Keratinocyte (primary cell): Measurements from ENCODE around the gene G6PC1. TPM values are rescaled to one million over a fixed set of nuclear protein-coding genes. Genes with fewer than 3 reads are reported as not detected.
"Not testable (repeated sequence)": the region's sequence is repeated elsewhere in the genome, so short reads cannot be mapped to it uniquely, and the experiment has no call there.

Source experiments
- DNase-seq: peaks from one replicate; pipeline ENCODE4 v3.0.0-alpha.2; 2011; ENCODE audit warnings: low read depth, missing footprints, low spot score
- FAIRE-seq: peaks from 2 replicates; lab custom pipeline; 2011; peaks lifted over from hg19 to GRCh38; lab: Jason Lieb, UNC
- H2AFZ ChIP-seq: 2 replicates; pipeline ENCODE4 v1.6.0; 2012; ENCODE audit warnings: low read length, control low read depth, inconsistent platforms; ENCODE audit not compliant: control insufficient read depth
- H3K27ac ChIP-seq: 2 replicates; pipeline ENCODE4 v1.5.1; 2011; ENCODE audit warnings: low read length; ENCODE audit not compliant: control insufficient read depth, insufficient read depth
- H3K27me3 ChIP-seq: 3 replicates; pipeline ENCODE4 v1.6.0; 2011; ENCODE audit warnings: low read length; ENCODE audit not compliant: control insufficient read depth, insufficient read depth; ENCODE audit errors: extremely low read depth
- H3K36me3 ChIP-seq, 2 experiments: 2 replicates in 1 of 2; 3 replicates in 1 of 2; pipeline ENCODE4 v1.5.1; 2011; ENCODE audit warnings: low read length in 2 of 2, mild to moderate bottlenecking in 1 of 2; ENCODE audit not compliant: control insufficient read depth in 2 of 2, insufficient read depth in 2 of 2; ENCODE audit errors: extremely low read depth in 1 of 2
- H3K4me1 ChIP-seq: 3 replicates; pipeline ENCODE4 v1.5.1; 2011; ENCODE audit warnings: low read length; ENCODE audit not compliant: control insufficient read depth, insufficient read depth; ENCODE audit errors: extremely low read depth
- H3K4me2 ChIP-seq: 3 replicates; pipeline ENCODE4 v1.6.0; 2011; ENCODE audit warnings: low read depth, low read length; ENCODE audit not compliant: control insufficient read depth, insufficient read depth; ENCODE audit errors: extremely low read depth
- H3K4me3 ChIP-seq, 3 experiments: fragments of 200-600 bp in 1 of 3; sonication (generic) in 1 of 3; 2 replicates in 2 of 3; 3 replicates in 1 of 3; pipeline ENCODE4 v1.5.1; 2011 to 2016; ENCODE audit warnings: low read length in 3 of 3, mild to moderate bottlenecking in 3 of 3, control low read depth in 2 of 3, inconsistent platforms in 1 of 3, low read depth in 1 of 3, mixed read lengths in 1 of 3, mixed run types in 1 of 3, moderate library complexity in 1 of 3; ENCODE audit not compliant: control insufficient read depth in 2 of 3, insufficient read depth in 2 of 3; ENCODE audit errors: extremely low read depth in 1 of 3
- H3K79me2 ChIP-seq: 2 replicates; pipeline ENCODE4 v1.6.0; 2012; ENCODE audit warnings: low read length; ENCODE audit not compliant: control insufficient read depth, insufficient read depth
- H3K9ac ChIP-seq: 3 replicates; pipeline ENCODE4 v1.6.0; 2011; ENCODE audit warnings: low read length; ENCODE audit not compliant: control insufficient read depth, insufficient read depth; ENCODE audit errors: extremely low read depth
- H3K9me1 ChIP-seq: 3 replicates; pipeline ENCODE4 v1.6.0; 2011; ENCODE audit warnings: low read length; ENCODE audit not compliant: control insufficient read depth, insufficient read depth; ENCODE audit errors: extremely low read depth
- H3K9me3 ChIP-seq: 2 replicates; pipeline ENCODE4 v1.5.1; 2012; ENCODE audit warnings: low read depth, low read length; ENCODE audit not compliant: control insufficient read depth
- H4K20me1 ChIP-seq: 3 replicates; pipeline ENCODE4 v1.6.0; 2011; ENCODE audit warnings: low read length; ENCODE audit not compliant: control insufficient read depth, insufficient read depth; ENCODE audit errors: extremely low read depth
- EZH2 ChIP-seq: IDR thresholded peaks from one replicate; pipeline ENCODE4 v1.6.1; 2012; ENCODE audit warnings: inconsistent platforms, mild to moderate bottlenecking, low read length, moderate library complexity
- dilution Hi-C: fragments of 300-500 bp; cut with MboI; formaldehyde crosslinking; loops from one replicate; pipeline ENCODE4 v1.7.0; 2020; ENCODE audit warnings: low sequenced_read_pairs; ENCODE audit not compliant: extremely low pct_ligation_motif_present
- polyA plus RNA-seq, 5 experiments: library from polyadenylated mRNA; depleted of rRNA in 3 of 5; stranded (reverse) in 3 of 5; stranded (forward) in 1 of 5; unstranded in 1 of 5; fragments of >200 nt; gene quantifications; 1 replicate in 1 of 5; 2 replicates in 3 of 5; 3 replicates in 1 of 5; pipeline versions ENCODE4 v1.2.1 to v1.2.3, GENCODE V29; 2011 to 2012; ENCODE audit warnings: missing spikeins in 2 of 5, low read depth in 1 of 5, low replicate concordance in 1 of 5
- TF ChIP-seq, protein P1 (sequence below), 3 experiments: IDR thresholded peaks in 1 of 3; conservative IDR thresholded peaks in 1 of 3; optimal IDR thresholded peaks in 1 of 3; 2 replicates in 2 of 3; 3 replicates in 1 of 3; pipeline versions ENCODE3 to v1.5.1; 2011; ENCODE audit warnings: low read length in 3 of 3, mild to moderate bottlenecking in 3 of 3, moderate library complexity in 2 of 3, control low read depth in 1 of 3, inconsistent platforms in 1 of 3; ENCODE audit not compliant: insufficient read depth in 2 of 3; ENCODE audit errors: extremely low read depth in 1 of 3

Gene G6PC1
- polyA plus RNA-seq, 1 donor (not counting 4 experiments of a cell fraction or from before 2014, with no cell fraction given) = not detected

DNA sequence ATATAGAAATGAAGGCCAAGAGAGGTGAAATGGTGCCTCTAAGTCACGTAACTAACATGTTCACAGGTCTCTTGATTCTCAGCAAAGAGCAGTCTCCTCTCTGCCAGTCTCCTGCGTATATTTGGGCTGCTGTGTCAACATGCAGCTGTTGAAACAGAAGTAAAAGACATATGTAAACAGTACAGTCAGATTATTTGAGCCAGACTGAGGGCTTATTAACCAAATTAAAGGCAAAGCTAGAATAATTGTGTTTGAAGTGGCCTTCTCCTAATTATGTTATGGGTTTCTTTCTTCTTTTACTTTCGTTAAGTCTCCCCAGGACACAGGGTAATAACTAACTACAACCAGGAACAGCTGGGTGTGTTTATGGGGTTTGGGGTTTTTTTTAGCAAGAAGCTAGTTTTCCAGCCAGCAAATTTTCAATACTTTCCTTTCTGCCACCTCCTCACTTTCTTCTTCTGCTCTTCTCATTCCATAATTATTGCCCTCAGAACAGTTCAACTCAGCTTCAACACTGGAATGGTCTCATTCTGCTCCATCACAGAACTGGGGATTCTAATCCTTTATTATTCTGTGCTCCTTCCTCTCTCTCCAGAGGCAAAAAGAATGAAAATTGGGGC lies 18.4 kb downstream of the G6PC1 start:
- Histone ChIP-seq H3K4me2 (no peak overlapping the region), H4K20me1 (no peaks in the 10 kb centered on the region), H3K36me3 (no peaks in the 10 kb centered on the region), H3K9me3 (no peaks in the 10 kb centered on the region), H3K79me2 (no peaks in the 10 kb centered on the region), H3K9ac (no peak overlapping the region), H3K4me3 (no peak overlapping the region), H3K9me1 (no peaks in the 10 kb centered on the region), H3K27me3 (no peaks in the 10 kb centered on the region), H2AFZ (no peak overlapping the region), H3K27ac (no peak overlapping the region), H3K4me1 (no peaks in the 10 kb centered on the region)
- DNase-seq = no peak
- FAIRE-seq = no peak
- dilution Hi-C loops = no loop called here
- TF ChIP-seq EZH2 = no peak
- TF ChIP-seq, protein P1, sequence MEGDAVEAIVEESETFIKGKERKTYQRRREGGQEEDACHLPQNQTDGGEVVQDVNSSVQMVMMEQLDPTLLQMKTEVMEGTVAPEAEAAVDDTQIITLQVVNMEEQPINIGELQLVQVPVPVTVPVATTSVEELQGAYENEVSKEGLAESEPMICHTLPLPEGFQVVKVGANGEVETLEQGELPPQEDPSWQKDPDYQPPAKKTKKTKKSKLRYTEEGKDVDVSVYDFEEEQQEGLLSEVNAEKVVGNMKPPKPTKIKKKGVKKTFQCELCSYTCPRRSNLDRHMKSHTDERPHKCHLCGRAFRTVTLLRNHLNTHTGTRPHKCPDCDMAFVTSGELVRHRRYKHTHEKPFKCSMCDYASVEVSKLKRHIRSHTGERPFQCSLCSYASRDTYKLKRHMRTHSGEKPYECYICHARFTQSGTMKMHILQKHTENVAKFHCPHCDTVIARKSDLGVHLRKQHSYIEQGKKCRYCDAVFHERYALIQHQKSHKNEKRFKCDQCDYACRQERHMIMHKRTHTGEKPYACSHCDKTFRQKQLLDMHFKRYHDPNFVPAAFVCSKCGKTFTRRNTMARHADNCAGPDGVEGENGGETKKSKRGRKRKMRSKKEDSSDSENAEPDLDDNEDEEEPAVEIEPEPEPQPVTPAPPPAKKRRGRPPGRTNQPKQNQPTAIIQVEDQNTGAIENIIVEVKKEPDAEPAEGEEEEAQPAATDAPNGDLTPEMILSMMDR (optimal IDR thresholded peaks at IDR 0.05 in 1 of 3, IDR thresholded peaks at IDR 0.05 in 1 of 3, conservative IDR thresholded peaks at IDR 0.05 in 1 of 3; ENCODE audit: extremely low read depth in 1 of 3, insufficient read depth in 2 of 3, low read length in 3 of 3) = no peak

DNA sequence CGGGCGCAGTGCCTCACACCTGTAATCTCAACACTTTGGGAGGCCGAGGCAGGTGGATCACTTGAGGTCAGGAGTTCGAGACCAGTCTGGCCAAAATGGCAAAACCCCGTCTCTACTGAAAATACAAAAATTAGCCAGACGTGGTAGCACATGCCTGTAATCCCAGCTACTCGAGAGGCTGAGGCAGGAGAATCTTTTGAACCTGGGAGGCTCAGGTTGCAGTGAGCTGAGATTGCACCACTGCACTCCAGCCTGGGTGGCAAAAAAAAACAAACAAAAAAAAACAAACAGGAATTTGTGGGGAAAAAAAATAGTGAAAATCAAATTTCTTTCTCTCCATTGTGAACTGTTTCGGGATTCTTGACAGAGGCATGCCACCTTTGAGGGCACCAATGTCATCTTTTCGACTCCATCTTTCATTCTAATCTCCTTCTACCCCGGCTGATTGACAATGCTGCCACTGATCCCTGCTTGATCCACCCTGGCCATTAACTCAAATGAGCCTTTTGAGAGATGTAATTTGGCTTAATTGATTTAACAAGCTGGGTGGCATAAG lies 19.0 kb downstream of the G6PC1 start:
- H3K4me1 ChIP-seq, H3K9me3 ChIP-seq, H3K9ac ChIP-seq, H3K36me3 ChIP-seq, H4K20me1 ChIP-seq, H3K4me3 ChIP-seq, DNase-seq, H2AFZ ChIP-seq, H3K9me1 ChIP-seq, FAIRE-seq, H3K79me2 ChIP-seq, dilution Hi-C loops, H3K4me2 ChIP-seq, H3K27me3 ChIP-seq, H3K27ac ChIP-seq: not testable (repeated sequence)
